Measurements from ENCODE around the gene WDR64.

GRCh38 chr1:241823925-241824324 lies 171.8 kb downstream of the WDR64 start:
- no peak for TF ChIP-seq CTCF (IDR thresholded peaks at IDR 0.05)
- TF ChIP-seq POLR2A (IDR thresholded peaks at IDR 0.05), result no peak

Measured in heart left ventricle (tissue), 13 donors.